Muscle layer of colon (tissue), 2 donors: ENCODE data around the gene COPS2.

Experiments
- H3K27ac ChIP-seq: one replicate; pipeline ENCODE4 v1.7.0; 2013; ENCODE audit warnings: low read depth, mild to moderate bottlenecking, low read length, moderate library complexity
- H3K27me3 ChIP-seq, 2 donors: one replicate each; pipeline ENCODE4 v1.7.0; 2013; ENCODE audit warnings: low read length in 2 of 2, mild to moderate bottlenecking in 2 of 2; ENCODE audit not compliant: insufficient read depth in 2 of 2, control insufficient read depth in 1 of 2
- H3K36me3 ChIP-seq: one replicate; pipeline ENCODE4 v1.7.0; 2013; ENCODE audit warnings: mild to moderate bottlenecking, low read length; ENCODE audit not compliant: insufficient read depth
- H3K4me1 ChIP-seq: one replicate; pipeline ENCODE4 v1.7.0; 2013; ENCODE audit warnings: mild to moderate bottlenecking, low read length; ENCODE audit not compliant: insufficient read depth
- H3K4me3 ChIP-seq, 2 donors: one replicate each; pipeline ENCODE4 v1.7.0; 2013; ENCODE audit warnings: low read length in 2 of 2, low read depth in 1 of 2, mild to moderate bottlenecking in 1 of 2, moderate library complexity in 1 of 2
- H3K9ac ChIP-seq: one replicate; pipeline ENCODE4 v1.7.0; 2013; ENCODE audit warnings: low read length
- H3K9me3 ChIP-seq: one replicate; pipeline ENCODE4 v1.7.0; 2013; ENCODE audit warnings: mild to moderate bottlenecking, low read length
- donor health status: abdominal sarcoma.
- donor health status: Adenocarcinoma of cecum.

The COPS2 gene

DNA sequence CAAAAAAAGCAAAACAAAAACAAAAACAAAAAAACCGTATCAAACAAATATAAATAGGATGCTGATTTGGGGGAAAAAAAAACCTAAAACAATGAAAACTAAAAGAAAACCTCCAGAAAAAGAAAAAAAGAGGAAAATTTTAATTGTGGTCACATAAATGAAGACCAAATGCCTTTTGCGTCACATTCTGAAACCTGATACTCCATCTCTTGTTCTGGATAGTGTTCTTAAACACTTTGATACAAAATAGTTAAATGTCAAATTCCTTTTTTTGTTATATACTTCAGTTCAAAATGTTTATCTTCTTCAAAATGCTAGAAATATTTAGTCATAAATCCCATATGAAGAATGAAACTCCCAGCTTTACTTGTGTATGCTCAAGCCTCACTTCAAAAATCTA, 31.0 kb downstream of the COPS2 start:
- Histone ChIP-seq H3K27ac (no peak overlapping the region), H3K36me3 (peaks cover 15% of the 10 kb centered on the region), H3K9me3 (no peaks in the 10 kb centered on the region), H3K9ac (no peak overlapping the region), H3K27me3 (no peaks in the 10 kb centered on the region), H3K4me3 (no peak overlapping the region), H3K4me1 (no peaks in the 10 kb centered on the region)

DNA sequence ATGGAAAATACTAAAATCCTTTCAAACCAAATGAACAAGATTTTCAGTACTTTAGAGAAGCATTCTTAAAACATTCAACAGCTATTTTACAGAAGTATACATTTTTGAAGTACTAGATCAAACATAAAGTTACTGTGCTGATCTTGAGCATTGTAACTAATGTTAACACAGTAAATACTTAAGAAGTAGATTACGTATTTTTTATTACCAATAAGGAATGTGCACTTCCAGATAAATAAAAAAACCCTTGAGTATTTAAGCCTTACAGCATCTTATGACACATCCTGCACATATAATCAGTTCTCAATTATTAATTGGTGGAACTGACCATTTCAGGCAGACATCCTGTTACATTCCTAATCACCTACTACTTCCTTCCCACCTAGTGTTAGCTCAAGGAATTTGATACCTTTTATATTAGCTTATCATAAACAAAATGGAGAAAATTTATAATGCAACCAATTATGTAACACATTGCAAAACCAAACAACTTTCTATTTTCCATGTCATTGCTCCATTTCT, 32.8 kb downstream of the COPS2 start:
- Histone ChIP-seq H3K27ac (no peak overlapping the region), H3K9ac (no peak overlapping the region), H3K4me3 (no peak overlapping the region), H3K27me3 (no peaks in the 10 kb centered on the region), H3K9me3 (no peaks in the 10 kb centered on the region), H3K4me1 (no peaks in the 10 kb centered on the region), H3K36me3 (peaks cover 10% of the 10 kb centered on the region)

GRCh38 chr15:49121901-49122300, 33.5 kb downstream of the COPS2 start:
- H3K27ac ChIP-seq, result no peak overlapping the region
- no peaks in the 10 kb centered on the region for H3K4me1 ChIP-seq
- no peak overlapping the region for H3K9ac ChIP-seq
- H3K36me3 ChIP-seq, result peaks cover 3% of the 10 kb centered on the region
- no peak overlapping the region for H3K4me3 ChIP-seq
- no peaks in the 10 kb centered on the region for H3K9me3 ChIP-seq
- H3K27me3 ChIP-seq, result no peaks in the 10 kb centered on the region

DNA sequence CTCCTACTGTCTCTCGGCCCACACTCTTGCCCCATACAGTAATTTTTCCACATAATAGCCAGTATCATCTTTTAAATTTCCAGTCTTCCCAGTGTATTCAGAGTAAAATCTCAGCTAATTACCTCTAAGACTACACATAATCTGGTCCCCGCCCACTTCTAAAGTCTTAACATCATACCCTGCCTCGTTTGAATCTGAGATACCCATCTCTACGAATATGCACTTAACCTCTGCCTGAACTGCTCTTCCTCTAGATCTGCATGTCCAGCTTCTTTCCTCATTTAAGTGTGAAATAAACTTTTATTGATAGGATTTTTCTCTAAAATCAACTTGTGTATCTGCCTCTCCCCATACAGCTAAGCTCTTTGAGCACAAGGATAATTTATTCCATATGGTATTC, 34.6 kb downstream of the COPS2 start:
- Histone ChIP-seq H3K36me3 (no peaks in the 10 kb centered on the region), H3K27me3 (no peaks in the 10 kb centered on the region), H3K9ac (no peak overlapping the region), H3K27ac (no peak overlapping the region), H3K4me1 (no peaks in the 10 kb centered on the region), H3K9me3 (no peaks in the 10 kb centered on the region), H3K4me3 (no peak overlapping the region)

DNA sequence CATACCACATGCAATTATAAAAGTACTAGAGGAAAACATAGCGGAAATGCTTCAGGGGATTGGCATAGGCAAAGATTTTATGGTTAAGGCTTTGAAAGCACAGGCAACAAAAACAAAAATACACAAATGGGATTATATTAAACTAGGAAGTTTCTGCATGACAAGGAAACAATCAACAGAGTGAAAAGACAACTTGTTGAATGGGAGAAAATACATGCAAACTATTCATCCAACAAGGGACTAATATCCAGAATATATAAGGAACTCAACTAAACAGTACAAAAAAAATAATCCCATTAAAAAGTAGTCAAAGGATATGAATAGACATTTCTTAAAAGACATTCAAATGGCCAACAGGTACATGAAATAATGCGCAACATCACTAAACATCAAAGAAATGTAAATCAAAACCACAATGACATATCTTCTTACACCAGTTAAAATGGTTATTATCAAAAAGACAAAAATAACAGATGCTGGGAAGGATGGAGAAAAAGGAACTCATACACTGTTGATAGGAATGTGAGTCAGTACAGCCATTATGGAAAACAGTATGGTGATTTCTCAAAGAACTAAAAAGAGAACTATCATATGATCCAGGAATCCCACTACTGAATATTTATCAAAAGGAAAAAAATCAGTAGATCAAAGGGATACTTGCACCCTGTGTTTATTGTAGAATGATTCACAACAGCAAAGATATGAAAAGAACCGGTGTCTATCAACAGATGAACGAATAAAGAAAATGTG, 39.1 kb downstream of the COPS2 start:
- no peaks in the 10 kb centered on the region for H3K36me3 ChIP-seq
- no peak overlapping the region for H3K27ac ChIP-seq
- H3K4me1 ChIP-seq, result no peaks in the 10 kb centered on the region
- H3K4me3 ChIP-seq, result no peak overlapping the region
- no peaks in the 10 kb centered on the region for H3K27me3 ChIP-seq
- no peaks in the 10 kb centered on the region for H3K9me3 ChIP-seq
- H3K9ac ChIP-seq, result no peak overlapping the region

- Histone ChIP-seq H3K9ac (no peak overlapping the region), H3K4me3 (no peak overlapping the region), H3K9me3 (no peaks in the 10 kb centered on the region), H3K27ac (no peak overlapping the region), H3K4me1 (no peaks in the 10 kb centered on the region), H3K36me3 (peaks cover 5% of the 10 kb centered on the region), H3K27me3 (no peaks in the 10 kb centered on the region)
These were observed 40.3 kb downstream of the COPS2 start for GRCh38 chr15:49115062-49115461.

- Histone ChIP-seq H3K36me3 (peaks cover 5% of the 10 kb centered on the region), H3K4me3 (no peak overlapping the region), H3K27ac (no peak overlapping the region), H3K4me1 (no peaks in the 10 kb centered on the region), H3K27me3 (no peaks in the 10 kb centered on the region), H3K9me3 (no peaks in the 10 kb centered on the region), H3K9ac (no peak overlapping the region)
These were observed 45.0 kb downstream of the COPS2 start for GRCh38 chr15:49110158-49110944.

- no peaks in the 10 kb centered on the region for H3K36me3 ChIP-seq
- no peak overlapping the region for H3K27ac ChIP-seq
- H3K9ac ChIP-seq, result no peak overlapping the region
- H3K4me3 ChIP-seq, result no peak overlapping the region
- H3K27me3 ChIP-seq, result no peaks in the 10 kb centered on the region
- no peaks in the 10 kb centered on the region for H3K4me1 ChIP-seq
- H3K9me3 ChIP-seq, result no peaks in the 10 kb centered on the region
These were observed 52.4 kb downstream of the COPS2 start for GRCh38 chr15:49103002-49103401.

DNA sequence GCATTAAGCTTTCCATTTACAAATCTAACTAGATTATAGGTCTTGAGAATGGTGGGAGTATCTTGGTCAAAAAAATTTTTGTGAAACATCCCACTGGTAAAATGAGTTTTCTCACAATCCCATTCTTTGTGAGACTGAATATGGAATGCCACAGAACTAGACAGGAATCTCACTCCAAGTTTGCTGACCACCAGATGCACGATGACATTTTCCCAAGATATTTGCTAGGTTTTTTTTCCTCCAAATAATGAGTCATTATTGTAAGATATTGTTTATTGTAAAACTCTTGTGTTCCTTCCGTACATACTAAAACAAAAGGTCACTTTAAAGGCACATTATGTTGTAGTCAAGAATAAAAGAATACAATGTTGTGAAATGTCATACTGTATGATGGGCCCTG, 53.9 kb downstream of the COPS2 start:
- Histone ChIP-seq H3K27me3 (no peaks in the 10 kb centered on the region), H3K36me3 (no peaks in the 10 kb centered on the region), H3K9ac (no peak overlapping the region), H3K4me3 (no peak overlapping the region), H3K4me1 (no peaks in the 10 kb centered on the region), H3K9me3 (no peaks in the 10 kb centered on the region), H3K27ac (no peak overlapping the region)

- H3K36me3 ChIP-seq, result no peaks in the 10 kb centered on the region
- no peak overlapping the region for H3K27ac ChIP-seq
These were observed 59.2 kb downstream of the COPS2 start for GRCh38 chr15:49096090-49096750.

GRCh38 chr15:49094923-49095322, 60.5 kb downstream of the COPS2 start:
- Histone ChIP-seq H3K36me3 (no peaks in the 10 kb centered on the region), H3K27ac (no peak overlapping the region), H3K27me3 (no peaks in the 10 kb centered on the region), H3K4me3 (no peak overlapping the region), H3K4me1 (no peaks in the 10 kb centered on the region), H3K9me3 (no peaks in the 10 kb centered on the region), H3K9ac (no peak overlapping the region)

More at GRCh38 chr15:49096090-49096750, 59.2 kb downstream of the COPS2 start:
- no peaks in the 10 kb centered on the region for H3K27me3 ChIP-seq
- no peaks in the 10 kb centered on the region for H3K4me1 ChIP-seq
- H3K4me3 ChIP-seq, result no peak overlapping the region
- H3K9me3 ChIP-seq, result no peaks in the 10 kb centered on the region
- H3K9ac ChIP-seq, result no peak overlapping the region
